ENCODE results near the gene CKAP4. TPM values are rescaled to one million over a fixed set of nuclear protein-coding genes. Genes with fewer than 3 reads are reported as not detected.

Gene CKAP4
- total RNA-seq, 2 donors from 2014 or later: 50.1 to 56.8 TPM

- peaks cover 0 to 16% of the 10 kb centered on the region in 2 donors for H3K4me1 ChIP-seq
- H3K36me3 ChIP-seq: no peaks in the 10 kb centered on the region
- H3K27me3 ChIP-seq: no peaks in the 10 kb centered on the region
- no peak for TF ChIP-seq CTCF (IDR thresholded peaks at IDR 0.05)
- H3K27ac ChIP-seq: no peak overlapping the region
- no peak overlapping the region for H3K4me3 ChIP-seq
- no peak for DNase-seq (ENCODE audit: low spot score)
- H3K9me3 ChIP-seq: no peaks in the 10 kb centered on the region
Observed at GRCh38 chr12:106193394-106194215, 54.2 kb downstream of the CKAP4 start.

GRCh38 chr12:106192659-106193393 is 55.0 kb downstream of the CKAP4 start:
- H3K27me3 ChIP-seq: no peaks in the 10 kb centered on the region
- no peak for TF ChIP-seq CTCF (IDR thresholded peaks at IDR 0.05)
- H3K9me3 ChIP-seq: no peaks in the 10 kb centered on the region
- no peak overlapping the region for H3K27ac ChIP-seq
- no peak for DNase-seq (ENCODE audit: low spot score)
- no peak overlapping the region for H3K4me3 ChIP-seq
- H3K4me1 ChIP-seq: peaks cover 0 to 16% of the 10 kb centered on the region in 2 donors
- H3K36me3 ChIP-seq: no peaks in the 10 kb centered on the region

GRCh38 chr12:106190581-106190980 is 57.2 kb downstream of the CKAP4 start:
- H3K4me1 ChIP-seq: peaks cover 0 to 10% of the 10 kb centered on the region in 2 donors
- H3K4me3 ChIP-seq: no peak overlapping the region
- no peaks in the 10 kb centered on the region for H3K36me3 ChIP-seq
- no peak for TF ChIP-seq CTCF (IDR thresholded peaks at IDR 0.05)
- H3K27ac ChIP-seq: no peak overlapping the region
- H3K9me3 ChIP-seq: no peaks in the 10 kb centered on the region
- DNase-seq (ENCODE audit: low spot score): no peak
- H3K27me3 ChIP-seq: no peaks in the 10 kb centered on the region

GRCh38 chr12:106189341-106189740 is 58.5 kb downstream of the CKAP4 start:
- no peaks in the 10 kb centered on the region for H3K36me3 ChIP-seq
- DNase-seq (ENCODE audit: low spot score): no peak
- no peak overlapping the region for H3K4me3 ChIP-seq
- no peak overlapping the region for H3K27ac ChIP-seq
- no peaks in the 10 kb centered on the region for H3K4me1 ChIP-seq
- no peaks in the 10 kb centered on the region for H3K9me3 ChIP-seq
- no peaks in the 10 kb centered on the region for H3K27me3 ChIP-seq
- no peak for TF ChIP-seq CTCF (IDR thresholded peaks at IDR 0.05)

- no peak for DNase-seq (ENCODE audit: low spot score)
- Histone ChIP-seq H3K9me3 (no peaks in the 10 kb centered on the region), H3K4me1 (no peaks in the 10 kb centered on the region), H3K4me3 (no peak overlapping the region), H3K27me3 (no peaks in the 10 kb centered on the region), H3K27ac (no peak overlapping the region), H3K36me3 (no peaks in the 10 kb centered on the region)
- TF ChIP-seq CTCF (IDR thresholded peaks at IDR 0.05): no peak
Observed at GRCh38 chr12:106188256-106188655, 59.6 kb downstream of the CKAP4 start.

Other genes starting within 250 kb of the CKAP4 start
- 10 to 100 TPM; 16.9 to 30.1 TPM for gene NUAK1, start 109.1 kb downstream of the CKAP4 start, total RNA-seq
- gene TCP11L2, start 54.7 kb upstream of the CKAP4 start, total RNA-seq: 10 to 100 TPM; 34.0 to 59.1 TPM
- 10 to 100 TPM in 1 of 2 donors, 1 to 10 TPM in 1; 6.0 to 10.7 TPM for gene POLR3B, start 109.7 kb upstream of the CKAP4 start, total RNA-seq

Measured in right atrium auricular region (tissue), 2 donors.